DOHH2 (cell line): ENCODE measurements around the gene PYY.

ENCODE experiments used
- H3F3A ChIP-seq: fragments of 200-600 bp; sonication (generic), shearing (Covaris generic); 2 replicates; pipeline ENCODE4 v1.6.0; 2016; ENCODE audit warnings: antibody characterized with exemption, mild to moderate bottlenecking; ENCODE audit not compliant: control insufficient read depth, insufficient read depth
- H3K27ac ChIP-seq: fragments of 200-600 bp; sonication (generic); 2 replicates; pipeline ENCODE4 v1.5.1; 2014; ENCODE audit warnings: low read depth, mild to moderate bottlenecking, low read length, moderate library complexity
- H3K27me3 ChIP-seq: fragments of 200-600 bp; sonication (generic); 2 replicates; pipeline ENCODE4 v1.6.1; 2014; ENCODE audit warnings: mild to moderate bottlenecking, low read length, mixed read lengths; ENCODE audit not compliant: control insufficient read depth
- H3K36me3 ChIP-seq: fragments of 200-600 bp; sonication (generic); 2 replicates; pipeline ENCODE4 v1.6.1; 2014; ENCODE audit warnings: mild to moderate bottlenecking, low read length, moderate library complexity, mixed read lengths; ENCODE audit not compliant: control insufficient read depth
- H3K4me1 ChIP-seq: fragments of 200-600 bp; sonication (generic); 2 replicates; pipeline ENCODE4 v1.6.1; 2014; ENCODE audit warnings: mild to moderate bottlenecking, low read length, mixed read lengths; ENCODE audit not compliant: control insufficient read depth
- H3K4me2 ChIP-seq: fragments of 200-600 bp; sonication (generic); 2 replicates; pipeline ENCODE4 v1.6.0; 2014; ENCODE audit warnings: mild to moderate bottlenecking, low read length, moderate library complexity
- H3K4me3 ChIP-seq: fragments of 200-600 bp; sonication (generic); 2 replicates; pipeline ENCODE4 v1.5.1; 2014; ENCODE audit warnings: mild to moderate bottlenecking, low read length, mixed read lengths
- H3K79me2 ChIP-seq: fragments of 200-600 bp; sonication (generic); 2 replicates; pipeline ENCODE4 v1.6.1; 2014; ENCODE audit warnings: mild to moderate bottlenecking, low read length, mixed read lengths; ENCODE audit not compliant: control insufficient read depth
- H3K9me2 ChIP-seq: fragments of 200-600 bp; sonication (generic); replicated peaks from 2 replicates; pipeline ENCODE4 v1.6.1; 2014; ENCODE audit warnings: mild to moderate bottlenecking, low read length, mixed read lengths; ENCODE audit not compliant: control insufficient read depth
- H3K9me3 ChIP-seq: fragments of 200-600 bp; sonication (generic); 2 replicates; pipeline ENCODE4 v1.6.1; 2014; ENCODE audit warnings: antibody characterized with exemption, low read length, mixed read lengths; ENCODE audit not compliant: control insufficient read depth, insufficient read depth
- H4K20me1 ChIP-seq: fragments of 200-600 bp; sonication (generic); 2 replicates; pipeline ENCODE4 v1.6.0; 2014; ENCODE audit warnings: low read depth, mild to moderate bottlenecking, antibody characterized with exemption, low read length, moderate library complexity; ENCODE audit not compliant: control insufficient read depth, insufficient read depth
- EZH2phosphoT487 ChIP-seq: fragments of 200-600 bp; sonication (generic); IDR thresholded peaks from 2 replicates; pipeline ENCODE4 v1.6.1; 2017; ENCODE audit warnings: borderline replicate concordance, mild to moderate bottlenecking, antibody characterized with exemption, low read length, moderate library complexity, mixed read lengths
- TF ChIP-seq, protein P1 (sequence below): fragments of 200-600 bp; sonication (generic); IDR thresholded peaks from one replicate; pipeline ENCODE4 v1.5.1; 2014; ENCODE audit warnings: antibody characterized with exemption, mild to moderate bottlenecking, low read depth, low read length; ENCODE audit not compliant: poor library complexity, severe bottlenecking

Gene PYY

DNA sequence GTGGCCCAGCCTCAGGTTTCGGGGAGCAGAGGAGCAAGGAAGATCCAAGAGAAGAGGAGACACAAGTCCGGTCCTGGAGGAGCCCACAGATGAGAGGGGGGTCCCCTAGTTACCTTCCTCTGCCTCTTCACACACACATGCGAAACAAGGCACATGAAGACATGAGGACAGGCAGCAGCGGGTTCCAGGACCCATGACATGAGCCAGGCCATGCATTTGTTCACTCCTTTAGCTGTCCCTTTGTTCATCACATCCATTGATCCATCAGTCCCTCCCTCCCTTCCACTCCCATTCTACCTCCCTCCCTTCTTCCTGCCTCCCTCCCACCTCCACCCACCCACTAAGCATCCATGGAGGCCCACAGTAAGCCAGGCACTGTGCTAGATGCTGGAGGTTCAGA is 20.8 kb downstream of the PYY start:
- peaks cover 13% of the 10 kb centered on the region for H3K27me3 ChIP-seq
- H3F3A ChIP-seq, result no peaks in the 10 kb centered on the region
- H3K36me3 ChIP-seq, result no peaks in the 10 kb centered on the region
- no peaks in the 10 kb centered on the region for H4K20me1 ChIP-seq
- H3K4me2 ChIP-seq, result no peak overlapping the region
- no peaks in the 10 kb centered on the region for H3K79me2 ChIP-seq
- no peak overlapping the region for H3K4me3 ChIP-seq
- H3K4me1 ChIP-seq, result no peaks in the 10 kb centered on the region
- TF ChIP-seq EZH2phosphoT487, result no peak
- TF ChIP-seq, protein P1, sequence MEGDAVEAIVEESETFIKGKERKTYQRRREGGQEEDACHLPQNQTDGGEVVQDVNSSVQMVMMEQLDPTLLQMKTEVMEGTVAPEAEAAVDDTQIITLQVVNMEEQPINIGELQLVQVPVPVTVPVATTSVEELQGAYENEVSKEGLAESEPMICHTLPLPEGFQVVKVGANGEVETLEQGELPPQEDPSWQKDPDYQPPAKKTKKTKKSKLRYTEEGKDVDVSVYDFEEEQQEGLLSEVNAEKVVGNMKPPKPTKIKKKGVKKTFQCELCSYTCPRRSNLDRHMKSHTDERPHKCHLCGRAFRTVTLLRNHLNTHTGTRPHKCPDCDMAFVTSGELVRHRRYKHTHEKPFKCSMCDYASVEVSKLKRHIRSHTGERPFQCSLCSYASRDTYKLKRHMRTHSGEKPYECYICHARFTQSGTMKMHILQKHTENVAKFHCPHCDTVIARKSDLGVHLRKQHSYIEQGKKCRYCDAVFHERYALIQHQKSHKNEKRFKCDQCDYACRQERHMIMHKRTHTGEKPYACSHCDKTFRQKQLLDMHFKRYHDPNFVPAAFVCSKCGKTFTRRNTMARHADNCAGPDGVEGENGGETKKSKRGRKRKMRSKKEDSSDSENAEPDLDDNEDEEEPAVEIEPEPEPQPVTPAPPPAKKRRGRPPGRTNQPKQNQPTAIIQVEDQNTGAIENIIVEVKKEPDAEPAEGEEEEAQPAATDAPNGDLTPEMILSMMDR, result no peak
- H3K27ac ChIP-seq, result no peak overlapping the region
- H3K9me2 ChIP-seq, result no peaks in the 10 kb centered on the region
- no peaks in the 10 kb centered on the region for H3K9me3 ChIP-seq

DNA sequence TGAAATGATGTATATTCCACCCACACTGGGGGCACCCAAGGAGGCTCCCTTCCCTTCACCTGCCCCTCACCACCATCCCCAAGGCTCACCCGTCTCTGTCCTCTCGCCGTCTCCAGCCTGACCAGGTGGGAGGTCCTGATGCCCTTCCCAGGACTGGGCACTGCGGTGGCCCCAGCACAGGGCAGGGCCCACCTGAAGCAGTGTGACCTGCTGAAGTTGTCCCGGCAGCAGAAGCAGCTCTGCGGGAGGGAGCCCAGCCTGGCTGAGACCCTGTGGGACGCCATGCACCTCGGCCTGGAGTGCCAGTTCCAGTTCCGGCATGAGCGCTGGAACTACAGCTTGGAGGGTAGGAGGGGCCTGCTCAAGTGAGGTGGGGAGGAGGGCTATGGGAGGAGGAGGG is 21.4 kb downstream of the PYY start:
- H3K9me3 ChIP-seq, result no peaks in the 10 kb centered on the region
- H3K4me2 ChIP-seq, result no peak overlapping the region
- no peaks in the 10 kb centered on the region for H3K79me2 ChIP-seq
- H3K36me3 ChIP-seq, result no peaks in the 10 kb centered on the region
- H4K20me1 ChIP-seq, result no peaks in the 10 kb centered on the region
- H3K9me2 ChIP-seq, result no peaks in the 10 kb centered on the region
- no peaks in the 10 kb centered on the region for H3K4me1 ChIP-seq
- no peak overlapping the region for H3K4me3 ChIP-seq
- H3K27ac ChIP-seq, result no peak overlapping the region
- H3F3A ChIP-seq, result no peaks in the 10 kb centered on the region
- H3K27me3 ChIP-seq, result peaks cover 19% of the 10 kb centered on the region
- TF ChIP-seq, protein P1, result no peak
- no peak for TF ChIP-seq EZH2phosphoT487

DNA sequence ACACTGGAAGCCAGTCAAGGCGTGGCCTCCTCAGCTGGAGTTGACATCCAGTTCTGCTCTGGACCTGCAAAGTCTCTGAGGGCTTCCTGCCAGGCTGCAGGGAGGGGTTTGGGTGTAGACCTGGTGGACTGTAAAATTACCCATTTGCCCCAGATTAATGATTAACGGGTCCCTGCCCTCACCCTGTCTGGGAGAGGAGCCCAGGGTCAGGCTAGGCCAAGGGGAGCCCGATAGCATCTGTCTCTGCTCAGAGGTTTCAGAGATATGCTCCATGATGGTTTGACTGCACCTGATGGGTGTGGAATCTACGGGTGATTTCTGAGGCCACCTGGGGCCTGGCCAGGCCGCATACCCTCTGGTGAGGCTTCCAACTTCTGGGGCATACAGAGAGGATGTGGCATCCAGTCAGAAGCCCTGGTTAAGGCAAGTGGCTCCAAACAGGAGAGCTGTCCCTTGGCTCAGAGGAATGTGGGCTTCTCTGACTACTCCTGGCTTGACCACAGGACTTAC is 22.6 kb downstream of the PYY start:
- Histone ChIP-seq H3K27me3 (peaks cover 27% of the 10 kb centered on the region), H3K4me3 (no peak overlapping the region), H3K36me3 (no peaks in the 10 kb centered on the region), H3K4me1 (no peaks in the 10 kb centered on the region), H4K20me1 (no peaks in the 10 kb centered on the region), H3K4me2 (no peak overlapping the region), H3K9me2 (no peaks in the 10 kb centered on the region), H3K9me3 (no peaks in the 10 kb centered on the region), H3K27ac (no peak overlapping the region), H3K79me2 (no peaks in the 10 kb centered on the region), H3F3A (no peaks in the 10 kb centered on the region)
- TF ChIP-seq, protein P1, result no peak
- TF ChIP-seq EZH2phosphoT487, result no peak
